NB4 (cell line): ENCODE data around the gene FKBP2.

Experiments used
- MYC ChIP-seq: IDR thresholded peaks from 2 replicates; pipeline ENCODE4 v1.6.1; 2011; ENCODE audit warnings: low read depth, low read length
- POLR2A ChIP-seq: IDR thresholded peaks from 2 replicates; pipeline ENCODE4 v1.6.1; 2011; ENCODE audit warnings: mild to moderate bottlenecking; ENCODE audit not compliant: insufficient read length; ENCODE audit errors: extremely low read depth
- TF ChIP-seq, protein P1 (sequence below): IDR thresholded peaks from one replicate; pipeline ENCODE4 v1.5.1; 2012; ENCODE audit warnings: low read depth, low read length
- TF ChIP-seq, protein P2 (sequence below): IDR thresholded peaks from 2 replicates; pipeline ENCODE4 v1.6.1; 2011; ENCODE audit warnings: low read depth, low read length

DNA sequence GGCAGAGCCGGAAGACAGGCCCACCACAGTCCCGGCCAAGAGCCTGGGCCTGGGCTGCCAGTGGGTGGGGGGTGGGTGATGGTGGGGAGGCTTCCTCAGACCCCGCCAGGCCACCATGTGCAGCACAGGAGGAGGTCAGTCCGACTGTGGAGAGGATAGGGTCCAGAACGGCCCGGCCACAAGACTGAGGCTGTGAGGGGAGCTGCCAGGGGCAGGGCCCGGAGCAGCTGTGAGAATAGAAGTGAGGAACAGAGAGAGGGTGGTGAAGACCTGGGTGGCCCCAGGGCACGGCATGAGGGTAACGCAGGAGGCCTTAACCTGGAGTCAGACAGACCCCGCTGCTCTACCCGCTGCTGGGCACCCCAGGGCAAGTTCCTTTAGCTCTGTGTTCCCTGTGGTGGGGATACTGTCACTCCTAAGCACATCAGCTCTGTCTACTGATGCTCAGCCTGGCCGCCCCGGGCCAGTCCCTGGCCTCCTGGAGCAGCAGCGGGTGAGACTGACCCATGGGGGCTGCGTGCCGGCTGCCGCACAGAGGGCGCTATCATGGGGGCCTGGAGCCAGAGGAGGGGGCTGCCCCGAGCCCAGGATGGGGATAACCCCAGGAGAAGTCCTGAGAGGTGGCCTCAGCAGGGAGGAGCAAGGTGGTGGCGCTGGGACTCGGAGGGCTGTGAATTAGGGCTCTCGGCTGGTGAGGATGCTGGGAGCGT, 32.7 kb upstream of the FKBP2 start:
- TF ChIP-seq, protein P1, sequence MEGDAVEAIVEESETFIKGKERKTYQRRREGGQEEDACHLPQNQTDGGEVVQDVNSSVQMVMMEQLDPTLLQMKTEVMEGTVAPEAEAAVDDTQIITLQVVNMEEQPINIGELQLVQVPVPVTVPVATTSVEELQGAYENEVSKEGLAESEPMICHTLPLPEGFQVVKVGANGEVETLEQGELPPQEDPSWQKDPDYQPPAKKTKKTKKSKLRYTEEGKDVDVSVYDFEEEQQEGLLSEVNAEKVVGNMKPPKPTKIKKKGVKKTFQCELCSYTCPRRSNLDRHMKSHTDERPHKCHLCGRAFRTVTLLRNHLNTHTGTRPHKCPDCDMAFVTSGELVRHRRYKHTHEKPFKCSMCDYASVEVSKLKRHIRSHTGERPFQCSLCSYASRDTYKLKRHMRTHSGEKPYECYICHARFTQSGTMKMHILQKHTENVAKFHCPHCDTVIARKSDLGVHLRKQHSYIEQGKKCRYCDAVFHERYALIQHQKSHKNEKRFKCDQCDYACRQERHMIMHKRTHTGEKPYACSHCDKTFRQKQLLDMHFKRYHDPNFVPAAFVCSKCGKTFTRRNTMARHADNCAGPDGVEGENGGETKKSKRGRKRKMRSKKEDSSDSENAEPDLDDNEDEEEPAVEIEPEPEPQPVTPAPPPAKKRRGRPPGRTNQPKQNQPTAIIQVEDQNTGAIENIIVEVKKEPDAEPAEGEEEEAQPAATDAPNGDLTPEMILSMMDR = no peak
- TF ChIP-seq MYC (no peak), POLR2A (no peak)
- TF ChIP-seq, protein P2, sequence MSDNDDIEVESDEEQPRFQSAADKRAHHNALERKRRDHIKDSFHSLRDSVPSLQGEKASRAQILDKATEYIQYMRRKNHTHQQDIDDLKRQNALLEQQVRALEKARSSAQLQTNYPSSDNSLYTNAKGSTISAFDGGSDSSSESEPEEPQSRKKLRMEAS = no peak
